Neural cell (in vitro differentiated cells): ENCODE data around the gene HPN. TPM values are rescaled to one million over a fixed set of nuclear protein-coding genes. Genes with fewer than 3 reads are reported as not detected.

ENCODE experiments used
- H2AFZ ChIP-seq: fragments of 200-600, 300-800 bp; sonication (generic), shearing (Covaris generic); 2 replicates; pipeline ENCODE4 v1.6.0; 2014; ENCODE audit warnings: low read depth, mild to moderate bottlenecking, antibody characterized with exemption, low read length, moderate library complexity
- H3F3A ChIP-seq: fragments of 200-600 bp; shearing (Covaris generic); 2 replicates; pipeline ENCODE4 v1.6.1; 2016; ENCODE audit warnings: mild to moderate bottlenecking, moderate library complexity, mixed read lengths, antibody characterized with exemption, low read length; ENCODE audit not compliant: insufficient read depth, poor library complexity, severe bottlenecking
- H3K27ac ChIP-seq: fragments of 200-600, 300-800 bp; sonication (generic), shearing (Covaris generic); 2 replicates; pipeline ENCODE4 v1.5.1; 2014; ENCODE audit warnings: mild to moderate bottlenecking, low read length, moderate library complexity
- H3K27me3 ChIP-seq: fragments of 300-800, 200-600 bp; sonication (generic), shearing (Covaris generic); 2 replicates; pipeline ENCODE4 v1.6.0; 2014; ENCODE audit warnings: mild to moderate bottlenecking, low read depth, low read length, moderate library complexity; ENCODE audit not compliant: insufficient read depth
- H3K36me3 ChIP-seq: fragments of 300-800, 200-600 bp; sonication (generic), shearing (Covaris generic); 2 replicates; pipeline ENCODE4 v1.5.1; 2014; ENCODE audit warnings: mild to moderate bottlenecking, antibody characterized with exemption, low read length, moderate library complexity; ENCODE audit not compliant: insufficient read depth
- H3K4me2 ChIP-seq: fragments of 300-800, 200-600 bp; sonication (generic), shearing (Covaris generic); 2 replicates; pipeline ENCODE4 v1.6.0; 2014; ENCODE audit warnings: mild to moderate bottlenecking, low read length
- H3K4me3 ChIP-seq: fragments of 300-800, 200-600 bp; sonication (generic), shearing (Covaris generic); 2 replicates; pipeline ENCODE4 v1.5.1; 2014; ENCODE audit warnings: mild to moderate bottlenecking, low read length, moderate library complexity
- H3K79me2 ChIP-seq: fragments of 200-600 bp; shearing (Covaris generic); replicated peaks from 2 replicates; pipeline ENCODE4 v1.6.0; 2014; ENCODE audit warnings: mild to moderate bottlenecking, low read length, moderate library complexity; ENCODE audit not compliant: insufficient read depth
- H3K9ac ChIP-seq: fragments of 300-800, 200-600 bp; sonication (generic), shearing (Covaris generic); 2 replicates; pipeline ENCODE4 v1.6.1; 2016; ENCODE audit warnings: mild to moderate bottlenecking, low read length, mixed read lengths
- H3K9me2 ChIP-seq: fragments of 200-600 bp; shearing (Covaris generic); 2 replicates; pipeline ENCODE4 v1.6.1; 2016; ENCODE audit warnings: mild to moderate bottlenecking, low read length, mixed read lengths; ENCODE audit not compliant: insufficient read depth
- H3K9me3 ChIP-seq: fragments of 200-600, 300-800 bp; sonication (generic), shearing (Covaris generic); 2 replicates; pipeline ENCODE4 v1.6.1; 2016; ENCODE audit warnings: mild to moderate bottlenecking, mixed run types, low read length, moderate library complexity, mixed read lengths
- H4K20me1 ChIP-seq: fragments of 200-600 bp; shearing (Covaris generic); 2 replicates; pipeline ENCODE4 v1.6.1; 2016; ENCODE audit warnings: mild to moderate bottlenecking, mixed run types; ENCODE audit not compliant: insufficient read depth
- CTCF ChIP-seq: fragments of 450-650 bp; IDR thresholded peaks from 2 replicates; pipeline ENCODE4 v1.5.1; 2014; ENCODE audit warnings: antibody characterized with exemption, mild to moderate bottlenecking, moderate library complexity; ENCODE audit not compliant: poor library complexity, severe bottlenecking
- EP300 ChIP-seq: fragments of 450-650 bp; conservative IDR thresholded peaks from 2 replicates; pipeline ENCODE4 v1.6.1; 2014; ENCODE audit warnings: antibody characterized with exemption, mild to moderate bottlenecking, moderate library complexity; ENCODE audit not compliant: poor library complexity, severe bottlenecking
- EZH2 ChIP-seq: fragments of 200-600, 300-800 bp; shearing (Covaris generic), sonication (generic); IDR thresholded peaks from 2 replicates; pipeline ENCODE4 v1.6.1; 2014; ENCODE audit warnings: antibody characterized with exemption, low read length, borderline replicate concordance, mild to moderate bottlenecking; ENCODE audit not compliant: insufficient read depth, poor library complexity, severe bottlenecking
- MXI1 ChIP-seq: fragments of 450-650 bp; conservative IDR thresholded peaks from 2 replicates; pipeline ENCODE4 v1.6.1; 2014; ENCODE audit warnings: antibody characterized with exemption, mild to moderate bottlenecking; ENCODE audit not compliant: poor library complexity, severe bottlenecking
- POLR2AphosphoS5 ChIP-seq: IDR thresholded peaks from 2 replicates; pipeline ENCODE4 v1.6.1; 2012
- RAD21 ChIP-seq: fragments of 450-650 bp; conservative IDR thresholded peaks from 2 replicates; pipeline ENCODE4 v1.6.1; 2014; ENCODE audit warnings: antibody characterized with exemption, mild to moderate bottlenecking, moderate library complexity
- REST ChIP-seq: IDR thresholded peaks from 2 replicates; pipeline ENCODE4 v1.6.1; 2012; ENCODE audit warnings: borderline replicate concordance
- SMC3 ChIP-seq: fragments of 450-650 bp; conservative IDR thresholded peaks from 2 replicates; pipeline ENCODE4 v1.6.1; 2014; ENCODE audit warnings: antibody characterized with exemption, mild to moderate bottlenecking, moderate library complexity; ENCODE audit not compliant: poor library complexity
- TAF1 ChIP-seq: IDR thresholded peaks from 2 replicates; pipeline ENCODE4 v1.6.1; 2012; ENCODE audit warnings: low read depth
- polyA plus RNA-seq: library from polyadenylated mRNA; depleted of rRNA; stranded (reverse); fragments of >200 nt; gene quantifications from 2 replicates; pipeline ENCODE4 v1.2.3, GENCODE V29; 2014

HPN gene
- polyA plus RNA-seq, 1 donor from 2014 or later = 0.15 TPM

GRCh38 chr19:35009424-35010415, 31.8 kb upstream of the HPN start:
- H2AFZ ChIP-seq = no peak overlapping the region
- no peak overlapping the region for H3K4me3 ChIP-seq
- H4K20me1 ChIP-seq = no peaks in the 10 kb centered on the region
- H3K79me2 ChIP-seq = peaks cover 14% of the 10 kb centered on the region
- H3K36me3 ChIP-seq = no peaks in the 10 kb centered on the region
- no peaks in the 10 kb centered on the region for H3F3A ChIP-seq
- no peaks in the 10 kb centered on the region for H3K9me2 ChIP-seq
- H3K27me3 ChIP-seq = no peaks in the 10 kb centered on the region
- H3K9me3 ChIP-seq = no peaks in the 10 kb centered on the region
- TF ChIP-seq CTCF = no peak
- TF ChIP-seq TAF1 = no peak
- TF ChIP-seq POLR2AphosphoS5 = no peak
- TF ChIP-seq SMC3 = no peak
- no peak for TF ChIP-seq RAD21
- TF ChIP-seq EP300 = no peak
- no peak for TF ChIP-seq MXI1
- no peak for TF ChIP-seq EZH2
- no peak for TF ChIP-seq REST
- H3K9ac ChIP-seq = no peak overlapping the region
- H3K27ac ChIP-seq = no peak overlapping the region
- no peak overlapping the region for H3K4me2 ChIP-seq

GRCh38 chr19:35011091-35011689, 30.3 kb upstream of the HPN start:
- Histone ChIP-seq H3K36me3 (no peaks in the 10 kb centered on the region), H2AFZ (no peak overlapping the region), H3K79me2 (peaks cover 5% of the 10 kb centered on the region), H3F3A (no peaks in the 10 kb centered on the region), H3K9me3 (no peaks in the 10 kb centered on the region), H3K4me3 (no peak overlapping the region), H3K9ac (no peak overlapping the region), H3K4me2 (no peak overlapping the region), H3K27ac (no peak overlapping the region), H4K20me1 (no peaks in the 10 kb centered on the region), H3K9me2 (no peaks in the 10 kb centered on the region), H3K27me3 (no peaks in the 10 kb centered on the region)
- TF ChIP-seq SMC3 (no peak), CTCF (no peak), POLR2AphosphoS5 (no peak), EP300 (no peak)
